A549 (cell line): ENCODE results near the gene WDR48. TPM values are rescaled to one million over a fixed set of nuclear protein-coding genes. Genes with fewer than 3 reads are reported as not detected.

Experiments
- CEBPB ChIP-seq, 2 experiments: fragments of >200 bp in 1 of 2; sonication (Bioruptor Twin) in 1 of 2; formaldehyde crosslinking in 1 of 2; IDR thresholded peaks; 2 replicates each; pipeline ENCODE4 v1.6.1; 2012 to 2016
- ELK1 ChIP-seq: fragments of 150-350 bp; IDR thresholded peaks from 2 replicates; pipeline ENCODE4 v1.6.1; 2014; ENCODE audit warnings: low read depth, mild to moderate bottlenecking, low read length
- FOSB ChIP-seq: fragments of 250-450 bp; sonication (Bioruptor Pico); IDR thresholded peaks from 2 replicates; pipeline ENCODE4 v1.5.0; 2020; ENCODE audit warnings: mild to moderate bottlenecking, moderate library complexity
- FOSL2 ChIP-seq, 2 experiments: fragments of 450-650 bp in 1 of 2; fragments of >200 bp in 1 of 2; sonication (Bioruptor Twin) in 1 of 2; formaldehyde crosslinking; IDR thresholded peaks; 2 replicates each; pipeline versions ENCODE4 v1.5.0 to v1.6.1; 2016 to 2020; ENCODE audit warnings: mild to moderate bottlenecking in 1 of 2, moderate library complexity in 1 of 2
- GATA3 ChIP-seq: IDR thresholded peaks from 2 replicates; pipeline ENCODE4 v1.6.1; 2012; ENCODE audit warnings: borderline replicate concordance
- HDAC2 ChIP-seq: fragments of 200-600 bp; sonication (generic); IDR thresholded peaks from 2 replicates; pipeline ENCODE4 v1.6.1; 2016
- HOXB13 ChIP-seq: fragments of 250-450 bp; sonication (Bioruptor Pico); IDR thresholded peaks from 2 replicates; pipeline ENCODE4 v1.5.0; 2020; ENCODE audit warnings: low read depth, mild to moderate bottlenecking, moderate library complexity
- HOXB5 ChIP-seq: fragments of 250-450 bp; sonication (Bioruptor Pico); IDR thresholded peaks from 2 replicates; pipeline ENCODE4 v1.5.0; 2020; ENCODE audit warnings: mild to moderate bottlenecking, moderate library complexity
- KDM1A ChIP-seq: fragments of 200-600 bp; sonication (generic); IDR thresholded peaks from 2 replicates; pipeline ENCODE4 v1.6.1; 2016; ENCODE audit warnings: low read depth, mild to moderate bottlenecking
- KDM5A ChIP-seq: fragments of 200-600 bp; sonication (generic); IDR thresholded peaks from 2 replicates; pipeline ENCODE4 v1.6.1; 2016; ENCODE audit warnings: antibody characterized with exemption, mild to moderate bottlenecking
- MAFK ChIP-seq: fragments of 450-650 bp; IDR thresholded peaks from 2 replicates; pipeline ENCODE4 v1.6.1; 2014; ENCODE audit not compliant: partially characterized antibody
- MAX ChIP-seq: IDR thresholded peaks from 2 replicates; pipeline ENCODE4 v1.6.1; 2012
- MYC ChIP-seq: IDR thresholded peaks from 2 replicates; pipeline ENCODE4 v1.6.1; 2012; ENCODE audit warnings: mild to moderate bottlenecking, inconsistent platforms, low read length, improper control_type of control experiment, borderline replicate concordance
- NPAS2 ChIP-seq: fragments of 250-450 bp; sonication (Bioruptor Pico); IDR thresholded peaks from 2 replicates; pipeline ENCODE4 v1.8.0; 2022; ENCODE audit warnings: mild to moderate bottlenecking, moderate library complexity, borderline replicate concordance
- NR3C1 ChIP-seq: fragments of >200 bp; sonication (Bioruptor Twin); formaldehyde crosslinking; IDR thresholded peaks from 3 replicates; pipeline ENCODE4 v1.6.1; 2017
- PHF8 ChIP-seq: fragments of 200-600 bp; sonication (generic); IDR thresholded peaks from 2 replicates; pipeline ENCODE4 v1.6.1; 2016; ENCODE audit warnings: low read depth, mild to moderate bottlenecking, antibody characterized with exemption, moderate library complexity, borderline replicate concordance
- RFX5 ChIP-seq: fragments of 450-650 bp; IDR thresholded peaks from 2 replicates; pipeline ENCODE4 v1.7.1; 2014; ENCODE audit warnings: antibody characterized with exemption, mild to moderate bottlenecking, moderate library complexity
- TFCP2L1 ChIP-seq: fragments of 250-450 bp; sonication (Bioruptor Pico); IDR thresholded peaks from 2 replicates; pipeline ENCODE4 v1.5.0; 2021; ENCODE audit warnings: mild to moderate bottlenecking
- ZFP36 ChIP-seq: fragments of 450-650 bp; IDR thresholded peaks from 2 replicates; pipeline ENCODE4 v1.6.1; 2014; ENCODE audit warnings: borderline replicate concordance; ENCODE audit not compliant: partially characterized antibody
- ZNF302 ChIP-seq: fragments of 250-450 bp; sonication (Bioruptor Pico); IDR thresholded peaks from 2 replicates; pipeline ENCODE4 v1.9.0; 2021; ENCODE audit warnings: inconsistent platforms, mild to moderate bottlenecking, moderate library complexity
- polyA plus RNA-seq, 4 experiments: library from polyadenylated mRNA; depleted of rRNA in 3 of 4; stranded (reverse); fragments of >200 nt; fragmentation: RNase III in 1 of 4; extraction: RNeasy Plus Mini Kit Qiagen cat#74134 plus additional on column Dnase treatment in 1 of 4; gene quantifications; 2 replicates in 3 of 4; 3 replicates in 1 of 4; pipeline ENCODE4 v1.2.3, GENCODE V29; 2011 to 2017
- TF ChIP-seq, protein P1 (sequence below): fragments of 250-450 bp; sonication (Bioruptor Pico); IDR thresholded peaks from 2 replicates; pipeline ENCODE4 v1.5.0; 2021; ENCODE audit warnings: mild to moderate bottlenecking, moderate library complexity, borderline replicate concordance
- TF ChIP-seq, protein P2 (sequence below): fragments of >200 bp; sonication (Bioruptor Twin); formaldehyde crosslinking; IDR thresholded peaks from 3 replicates; pipeline ENCODE4 v1.5.1; 2016
- TF ChIP-seq, protein P3 (sequence below): fragments of 450-650 bp; IDR thresholded peaks from 2 replicates; pipeline ENCODE4 v1.6.1; 2014; ENCODE audit warnings: antibody characterized with exemption
- TF ChIP-seq, protein P4 (sequence below): fragments of >200 bp; sonication (Bioruptor Twin); formaldehyde crosslinking; IDR thresholded peaks from 2 replicates; pipeline ENCODE4 v1.6.1; 2016

Gene WDR48
- polyA plus RNA-seq, 2 of the 4 experiments (the other 2 are of a cell fraction): 18.8 to 41.0 TPM

- no peak for TF ChIP-seq ELK1
- TF ChIP-seq FOSB: no peak
- peak; percentile 67 for TF ChIP-seq MAX
- 0 out of 2 replicates have a peak, but pooled peaks have one; percentile 20 for TF ChIP-seq GATA3
- TF ChIP-seq PHF8: peak; percentile 95
- no peak for TF ChIP-seq CEBPB (IDR thresholded peaks at IDR 0.05)
- TF ChIP-seq ZFP36: no peak
- TF ChIP-seq FOSL2 (IDR thresholded peaks at IDR 0.05): no peak
- TF ChIP-seq FOSL2 (CRISPR knock-in tag; IDR thresholded peaks at IDR 0.05): peak; percentile 21; the same call in 1 of the 2 replicates
- TF ChIP-seq NPAS2 (CRISPR knock-in tag): no peak
- TF ChIP-seq, protein P1, sequence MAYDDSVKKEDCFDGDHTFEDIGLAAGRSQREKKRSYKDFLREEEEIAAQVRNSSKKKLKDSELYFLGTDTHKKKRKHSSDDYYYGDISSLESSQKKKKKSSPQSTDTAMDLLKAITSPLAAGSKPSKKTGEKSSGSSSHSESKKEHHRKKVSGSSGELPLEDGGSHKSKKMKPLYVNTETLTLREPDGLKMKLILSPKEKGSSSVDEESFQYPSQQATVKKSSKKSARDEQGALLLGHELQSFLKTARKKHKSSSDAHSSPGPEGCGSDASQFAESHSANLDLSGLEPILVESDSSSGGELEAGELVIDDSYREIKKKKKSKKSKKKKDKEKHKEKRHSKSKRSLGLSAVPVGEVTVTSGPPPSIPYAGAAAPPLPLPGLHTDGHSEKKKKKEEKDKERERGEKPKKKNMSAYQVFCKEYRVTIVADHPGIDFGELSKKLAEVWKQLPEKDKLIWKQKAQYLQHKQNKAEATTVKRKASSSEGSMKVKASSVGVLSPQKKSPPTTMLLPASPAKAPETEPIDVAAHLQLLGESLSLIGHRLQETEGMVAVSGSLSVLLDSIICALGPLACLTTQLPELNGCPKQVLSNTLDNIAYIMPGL: no peak
- no peak for TF ChIP-seq HOXB5 (CRISPR knock-in tag)
- peak; percentile 96 for TF ChIP-seq KDM5A
- TF ChIP-seq MYC: no peak
- no peak for TF ChIP-seq ZNF302
- no peak for TF ChIP-seq NR3C1
- no peak for TF ChIP-seq HOXB13 (CRISPR knock-in tag)
- TF ChIP-seq RFX5: no peak
- no peak for TF ChIP-seq TFCP2L1 (CRISPR knock-in tag)
- TF ChIP-seq, protein P2, sequence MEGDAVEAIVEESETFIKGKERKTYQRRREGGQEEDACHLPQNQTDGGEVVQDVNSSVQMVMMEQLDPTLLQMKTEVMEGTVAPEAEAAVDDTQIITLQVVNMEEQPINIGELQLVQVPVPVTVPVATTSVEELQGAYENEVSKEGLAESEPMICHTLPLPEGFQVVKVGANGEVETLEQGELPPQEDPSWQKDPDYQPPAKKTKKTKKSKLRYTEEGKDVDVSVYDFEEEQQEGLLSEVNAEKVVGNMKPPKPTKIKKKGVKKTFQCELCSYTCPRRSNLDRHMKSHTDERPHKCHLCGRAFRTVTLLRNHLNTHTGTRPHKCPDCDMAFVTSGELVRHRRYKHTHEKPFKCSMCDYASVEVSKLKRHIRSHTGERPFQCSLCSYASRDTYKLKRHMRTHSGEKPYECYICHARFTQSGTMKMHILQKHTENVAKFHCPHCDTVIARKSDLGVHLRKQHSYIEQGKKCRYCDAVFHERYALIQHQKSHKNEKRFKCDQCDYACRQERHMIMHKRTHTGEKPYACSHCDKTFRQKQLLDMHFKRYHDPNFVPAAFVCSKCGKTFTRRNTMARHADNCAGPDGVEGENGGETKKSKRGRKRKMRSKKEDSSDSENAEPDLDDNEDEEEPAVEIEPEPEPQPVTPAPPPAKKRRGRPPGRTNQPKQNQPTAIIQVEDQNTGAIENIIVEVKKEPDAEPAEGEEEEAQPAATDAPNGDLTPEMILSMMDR: no peak
- TF ChIP-seq, protein P3, sequence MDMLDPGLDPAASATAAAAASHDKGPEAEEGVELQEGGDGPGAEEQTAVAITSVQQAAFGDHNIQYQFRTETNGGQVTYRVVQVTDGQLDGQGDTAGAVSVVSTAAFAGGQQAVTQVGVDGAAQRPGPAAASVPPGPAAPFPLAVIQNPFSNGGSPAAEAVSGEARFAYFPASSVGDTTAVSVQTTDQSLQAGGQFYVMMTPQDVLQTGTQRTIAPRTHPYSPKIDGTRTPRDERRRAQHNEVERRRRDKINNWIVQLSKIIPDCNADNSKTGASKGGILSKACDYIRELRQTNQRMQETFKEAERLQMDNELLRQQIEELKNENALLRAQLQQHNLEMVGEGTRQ: no peak
- no peak for TF ChIP-seq MAFK
- no peak for TF ChIP-seq HDAC2
- no peak for TF ChIP-seq KDM1A
- TF ChIP-seq, protein P4, sequence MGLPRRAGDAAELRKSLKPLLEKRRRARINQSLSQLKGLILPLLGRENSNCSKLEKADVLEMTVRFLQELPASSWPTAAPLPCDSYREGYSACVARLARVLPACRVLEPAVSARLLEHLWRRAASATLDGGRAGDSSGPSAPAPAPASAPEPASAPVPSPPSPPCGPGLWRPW: no peak
Measured at GRCh38 chr3:39051649-39052561, at the start of gene WDR48, which contains the start of gene SCN11A (continued).
